Hepatocyte (in vitro differentiated cells): ENCODE results near the gene NKX3-2. TPM values are rescaled to one million over a fixed set of nuclear protein-coding genes. Genes with fewer than 3 reads are reported as not detected.

Experiments
- DNase-seq: peaks from one replicate; pipeline ENCODE4 v3.0.0-alpha.2; 2016; ENCODE audit warnings: low spot score
- H2AFZ ChIP-seq: fragments of 200-600 bp; sonication (generic); 2 replicates; pipeline ENCODE4 v1.6.0; 2016; ENCODE audit warnings: antibody characterized with exemption, mild to moderate bottlenecking
- H3K27ac ChIP-seq: fragments of 200-600 bp; sonication (generic); 2 replicates; pipeline ENCODE4 v1.5.1; 2016; ENCODE audit warnings: mild to moderate bottlenecking
- H3K27me3 ChIP-seq: fragments of 200-600 bp; sonication (generic); 2 replicates; pipeline ENCODE4 v1.6.1; 2016
- H3K36me3 ChIP-seq: fragments of 200-600 bp; sonication (generic); replicated peaks from 2 replicates; pipeline ENCODE4 v1.5.1; 2016; ENCODE audit warnings: low read depth; ENCODE audit not compliant: insufficient read depth
- H3K4me1 ChIP-seq: fragments of 200-600 bp; sonication (generic); 2 replicates; pipeline ENCODE4 v1.5.1; 2016; ENCODE audit warnings: mild to moderate bottlenecking, moderate library complexity; ENCODE audit not compliant: insufficient read depth
- H3K4me2 ChIP-seq: fragments of 200-600 bp; sonication (generic); 2 replicates; pipeline ENCODE4 v1.6.0; 2016
- H3K4me3 ChIP-seq: fragments of 200-600 bp; sonication (generic); 2 replicates; pipeline ENCODE4 v1.5.1; 2016; ENCODE audit warnings: mild to moderate bottlenecking
- H3K79me2 ChIP-seq: fragments of 200-600 bp; sonication (generic); 2 replicates; pipeline ENCODE4 v1.6.0; 2017; ENCODE audit warnings: mild to moderate bottlenecking
- H3K9me2 ChIP-seq: fragments of 200-600 bp; sonication (generic); replicated peaks from 2 replicates; pipeline ENCODE4 v1.6.0; 2017; ENCODE audit warnings: mild to moderate bottlenecking; ENCODE audit not compliant: insufficient read depth
- H3K9me3 ChIP-seq: fragments of 200-600 bp; sonication (generic); 2 replicates; pipeline ENCODE4 v1.5.1; 2016; ENCODE audit warnings: low read depth, mild to moderate bottlenecking
- H4K20me1 ChIP-seq: fragments of 200-600 bp; sonication (generic); 2 replicates; pipeline ENCODE4 v1.6.0; 2016; ENCODE audit warnings: mild to moderate bottlenecking; ENCODE audit not compliant: insufficient read depth, poor library complexity, severe bottlenecking
- EZH2 ChIP-seq: fragments of 200-600 bp; sonication (generic); IDR thresholded peaks from 2 replicates; pipeline ENCODE4 v1.6.1; 2016; ENCODE audit warnings: antibody characterized with exemption, mild to moderate bottlenecking, borderline replicate concordance
- EZH2phosphoT487 ChIP-seq: fragments of 200-600 bp; sonication (generic); IDR thresholded peaks from one replicate; pipeline ENCODE4 v1.6.1; 2018; ENCODE audit warnings: antibody characterized with exemption, mild to moderate bottlenecking, low read depth, moderate library complexity; ENCODE audit not compliant: unreplicated experiment, severe bottlenecking
- WGBS: methylation state at CpG from one replicate; pipeline ENCODE4 v1.1.6; 2016; ENCODE audit warnings: low lambda C conversion rate; ENCODE audit errors: missing lambda C conversion rate; 5-methylcytosine and 5-hydroxymethylcytosine counted together
- polyA plus RNA-seq: library from polyadenylated mRNA; unstranded; fragments of >200 nt; fragmentation: Nextera tagmentation; extraction: Ambion mirVana; gene quantifications from 2 replicates; pipeline ENCODE4 v1.2.1, GENCODE V29; 2016
- total RNA-seq: library from RNA; depleted of rRNA; stranded (reverse); fragments of >200 nt; gene quantifications from 2 replicates; pipeline ENCODE4 v1.2.3, GENCODE V29; 2014
- TF ChIP-seq, protein P1 (sequence below): fragments of 200-600 bp; sonication (generic); IDR thresholded peaks from 2 replicates; pipeline ENCODE4 v1.5.1; 2016; ENCODE audit warnings: antibody characterized with exemption, mild to moderate bottlenecking; ENCODE audit not compliant: poor library complexity

Gene NKX3-2
- total and polyA plus RNA-seq, 2 experiments from 2014 or later: 0.33 to 0.93 TPM

DNA sequence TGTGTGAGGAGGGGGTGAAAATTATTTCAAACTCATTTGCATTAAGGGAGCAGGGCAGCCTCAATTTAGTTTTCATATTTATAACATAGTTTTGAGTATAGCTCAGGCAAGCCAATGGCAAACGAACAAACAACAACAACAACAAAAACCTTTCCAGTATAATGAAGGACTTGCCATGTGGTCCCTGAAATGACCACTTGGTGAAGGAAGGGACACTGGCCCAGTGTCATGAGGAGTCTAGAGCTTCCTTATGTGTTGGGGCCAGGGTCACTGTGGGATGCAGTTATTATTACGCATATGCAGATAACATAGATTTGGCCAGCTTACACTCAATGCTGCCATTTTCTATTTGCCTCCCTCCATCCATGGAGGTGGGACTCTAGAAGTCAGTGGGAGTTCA lies 23.3 kb downstream of the NKX3-2 start:
- Histone ChIP-seq H3K4me3 (no peak overlapping the region), H2AFZ (no peak overlapping the region), H3K4me2 (no peak overlapping the region), H3K9me3 (peaks cover 3% of the 10 kb centered on the region), H3K27me3 (peaks cover 65% of the 10 kb centered on the region), H4K20me1 (no peaks in the 10 kb centered on the region), H3K36me3 (no peaks in the 10 kb centered on the region), H3K79me2 (no peaks in the 10 kb centered on the region), H3K9me2 (no peaks in the 10 kb centered on the region), H3K4me1 (no peaks in the 10 kb centered on the region), H3K27ac (no peak overlapping the region)
- TF ChIP-seq EZH2phosphoT487 (no peak), EZH2 (no peak)
- TF ChIP-seq, protein P1, sequence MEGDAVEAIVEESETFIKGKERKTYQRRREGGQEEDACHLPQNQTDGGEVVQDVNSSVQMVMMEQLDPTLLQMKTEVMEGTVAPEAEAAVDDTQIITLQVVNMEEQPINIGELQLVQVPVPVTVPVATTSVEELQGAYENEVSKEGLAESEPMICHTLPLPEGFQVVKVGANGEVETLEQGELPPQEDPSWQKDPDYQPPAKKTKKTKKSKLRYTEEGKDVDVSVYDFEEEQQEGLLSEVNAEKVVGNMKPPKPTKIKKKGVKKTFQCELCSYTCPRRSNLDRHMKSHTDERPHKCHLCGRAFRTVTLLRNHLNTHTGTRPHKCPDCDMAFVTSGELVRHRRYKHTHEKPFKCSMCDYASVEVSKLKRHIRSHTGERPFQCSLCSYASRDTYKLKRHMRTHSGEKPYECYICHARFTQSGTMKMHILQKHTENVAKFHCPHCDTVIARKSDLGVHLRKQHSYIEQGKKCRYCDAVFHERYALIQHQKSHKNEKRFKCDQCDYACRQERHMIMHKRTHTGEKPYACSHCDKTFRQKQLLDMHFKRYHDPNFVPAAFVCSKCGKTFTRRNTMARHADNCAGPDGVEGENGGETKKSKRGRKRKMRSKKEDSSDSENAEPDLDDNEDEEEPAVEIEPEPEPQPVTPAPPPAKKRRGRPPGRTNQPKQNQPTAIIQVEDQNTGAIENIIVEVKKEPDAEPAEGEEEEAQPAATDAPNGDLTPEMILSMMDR: no peak
- no peak for DNase-seq
- 83% methylated on average over 2 of the region's 2 CpGs for WGBS

DNA sequence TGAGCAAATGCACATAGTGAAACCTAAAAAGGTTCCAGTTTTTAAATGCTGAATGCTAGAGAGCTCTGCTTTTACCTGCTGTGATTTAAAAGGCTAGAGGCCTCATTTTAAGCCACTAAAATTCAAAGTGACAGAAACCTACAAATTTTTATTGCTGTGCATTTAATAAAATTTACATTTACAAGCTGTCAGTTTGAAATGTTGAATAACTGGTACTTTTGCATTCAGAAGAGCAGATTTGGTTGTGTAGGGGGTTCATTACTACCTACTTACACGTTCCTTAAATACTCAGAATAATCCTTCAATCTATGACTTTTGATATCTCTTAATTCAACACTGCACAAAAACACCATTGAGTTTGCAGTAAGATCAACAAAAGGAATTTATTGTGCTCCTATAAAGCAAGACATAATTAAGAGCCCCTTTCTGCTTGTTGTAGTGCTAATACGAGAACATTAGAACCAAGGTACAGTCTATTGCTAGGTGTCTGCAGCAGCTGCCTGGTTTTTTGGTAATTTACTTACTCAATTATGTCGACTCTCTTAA lies 27.9 kb downstream of the NKX3-2 start:
- WGBS: 62% methylated on average over 3 of the region's 3 CpGs
- TF ChIP-seq, protein P1: no peak
- no peak for TF ChIP-seq EZH2
- no peak for TF ChIP-seq EZH2phosphoT487
- Histone ChIP-seq H3K9me2 (no peaks in the 10 kb centered on the region), H3K27me3 (peaks cover 33% of the 10 kb centered on the region), H3K4me3 (no peak overlapping the region), H3K79me2 (no peaks in the 10 kb centered on the region), H3K36me3 (no peaks in the 10 kb centered on the region), H3K4me1 (no peaks in the 10 kb centered on the region), H2AFZ (no peak overlapping the region), H3K4me2 (no peak overlapping the region), H3K27ac (no peak overlapping the region), H4K20me1 (no peaks in the 10 kb centered on the region), H3K9me3 (no peaks in the 10 kb centered on the region)
- no peak for DNase-seq

DNA sequence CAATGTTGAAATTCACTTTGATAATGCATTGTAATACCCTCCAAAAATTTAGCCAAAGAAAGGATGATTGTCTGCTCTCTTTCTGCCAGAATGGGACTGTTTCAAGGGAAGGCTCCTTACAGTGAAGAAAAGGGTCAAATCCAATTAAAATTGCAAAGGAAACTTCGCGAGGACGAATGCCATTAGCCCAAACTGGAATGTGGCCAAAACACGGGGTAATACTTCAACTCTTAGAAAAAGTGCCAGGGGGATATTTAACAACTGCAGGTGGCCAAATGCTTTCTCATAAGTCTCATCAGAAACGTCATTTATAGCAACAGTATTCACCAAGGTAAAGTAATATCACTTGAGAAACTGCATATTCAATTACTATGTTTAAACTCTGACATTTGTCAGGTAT lies 29.0 kb downstream of the NKX3-2 start:
- H3K79me2 ChIP-seq: no peaks in the 10 kb centered on the region
- no peak overlapping the region for H3K4me2 ChIP-seq
- H4K20me1 ChIP-seq: no peaks in the 10 kb centered on the region
- no peak for DNase-seq
- H3K4me1 ChIP-seq: no peaks in the 10 kb centered on the region
- no peak overlapping the region for H3K4me3 ChIP-seq
- no peaks in the 10 kb centered on the region for H3K9me2 ChIP-seq
- no peaks in the 10 kb centered on the region for H3K36me3 ChIP-seq
- no peak overlapping the region for H3K27ac ChIP-seq
- H3K9me3 ChIP-seq: no peaks in the 10 kb centered on the region
- H3K27me3 ChIP-seq: peaks cover 27% of the 10 kb centered on the region
- TF ChIP-seq EZH2phosphoT487: no peak
- TF ChIP-seq, protein P1: no peak
- no peak for TF ChIP-seq EZH2
- 36% methylated on average over 5 of the region's 5 CpGs for WGBS
- no peak overlapping the region for H2AFZ ChIP-seq
